NCI-H2081 (cell line): ENCODE measurements around the gene TNS3.

Experiments
- DNase-seq, 2 experiments: peaks; one replicate each; lab custom pipeline; 2025; lab: John Stamatoyannopoulos, UW

The TNS3 gene

GRCh38 chr7:47521816-47522561 lies 59.9 kb downstream of the TNS3 start:
- no peak for DNase-seq

- no peak for DNase-seq
These were observed 60.7 kb downstream of the TNS3 start for GRCh38 chr7:47521011-47521795.

GRCh38 chr7:47520406-47520805 lies 61.5 kb downstream of the TNS3 start:
- DNase-seq = no peak

- DNase-seq = no peak
These were observed 63.1 kb downstream of the TNS3 start for GRCh38 chr7:47518827-47519226.

DNA sequence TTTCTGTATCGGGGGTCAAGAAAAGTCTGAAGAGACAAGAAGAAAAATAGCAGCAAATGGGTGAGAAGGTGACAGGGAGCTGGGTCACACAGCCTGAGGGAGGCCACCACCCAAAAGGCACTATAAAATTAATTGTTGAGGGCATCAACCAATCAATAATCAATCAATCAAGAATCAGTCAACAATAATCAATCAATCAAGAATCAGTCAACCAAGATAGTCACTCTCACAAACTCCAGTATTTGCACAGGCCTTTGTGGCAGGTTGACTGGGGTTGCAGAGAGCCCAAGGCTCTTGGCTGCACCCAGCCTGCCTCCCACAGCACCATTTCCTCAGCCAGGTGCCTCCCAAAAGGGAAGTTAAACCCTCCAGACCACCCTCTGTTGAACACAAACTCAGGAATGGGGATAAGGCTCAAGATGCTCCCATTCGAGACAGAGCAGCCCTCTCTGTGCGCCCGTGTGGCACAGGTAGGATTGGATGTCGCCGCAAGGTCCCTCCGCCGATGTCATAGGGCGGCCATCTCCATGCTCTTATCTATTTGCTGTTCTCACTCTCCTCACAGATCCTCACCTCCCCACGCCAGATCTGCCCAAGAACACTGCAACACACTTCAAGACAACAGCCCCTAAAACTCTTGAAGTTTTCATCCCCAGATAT lies 64.0 kb downstream of the TNS3 start:
- DNase-seq = no peak

DNA sequence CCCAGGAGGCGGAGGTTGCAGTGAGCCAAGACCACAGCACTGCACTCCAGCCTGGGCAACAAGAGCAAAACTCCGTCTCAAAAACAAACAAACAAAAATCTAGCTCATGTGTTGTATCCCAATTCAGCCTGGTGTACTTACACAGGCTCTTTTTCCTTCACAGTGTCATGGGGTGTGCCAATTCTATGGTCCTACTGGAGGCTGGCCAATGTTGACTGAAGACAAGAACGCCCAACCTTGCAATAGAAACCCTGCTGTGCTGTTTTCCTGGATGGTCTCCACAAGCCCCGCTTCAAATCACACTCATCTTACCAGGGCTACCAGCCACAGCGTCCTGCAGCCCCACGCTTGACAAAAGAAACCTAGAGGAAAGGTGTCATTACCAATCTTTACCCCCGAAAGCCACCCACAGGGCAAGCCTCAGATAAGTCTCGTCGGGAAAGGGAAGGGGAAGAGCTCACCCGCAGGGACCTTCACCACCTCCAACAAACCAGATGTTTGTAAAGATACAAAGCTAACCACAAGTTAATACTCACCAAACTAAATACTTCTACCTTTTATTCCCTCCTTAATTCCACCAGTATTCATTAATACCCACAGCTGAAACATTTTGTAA lies 64.8 kb downstream of the TNS3 start:
- peak; percentile 84 to 94 for DNase-seq

DNA sequence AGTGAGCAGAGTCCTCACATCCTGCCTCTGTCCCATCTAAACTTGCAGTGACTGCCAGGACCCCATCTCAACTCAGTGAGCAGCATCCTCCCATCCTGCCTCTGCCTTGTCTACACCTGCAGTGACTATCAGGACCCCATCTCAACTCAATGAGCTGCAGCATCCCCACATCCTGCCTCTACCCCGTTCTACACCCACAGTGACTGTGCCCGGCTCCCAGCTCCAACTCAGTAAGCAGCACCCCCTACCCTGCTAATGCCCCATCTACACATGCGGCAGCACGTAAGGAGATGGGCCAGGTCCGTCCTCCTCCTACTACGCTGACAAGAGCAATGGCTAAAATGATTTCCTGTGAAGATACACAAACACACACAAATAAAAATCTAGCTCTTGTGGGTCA lies 65.5 kb downstream of the TNS3 start:
- no peak for DNase-seq

DNA sequence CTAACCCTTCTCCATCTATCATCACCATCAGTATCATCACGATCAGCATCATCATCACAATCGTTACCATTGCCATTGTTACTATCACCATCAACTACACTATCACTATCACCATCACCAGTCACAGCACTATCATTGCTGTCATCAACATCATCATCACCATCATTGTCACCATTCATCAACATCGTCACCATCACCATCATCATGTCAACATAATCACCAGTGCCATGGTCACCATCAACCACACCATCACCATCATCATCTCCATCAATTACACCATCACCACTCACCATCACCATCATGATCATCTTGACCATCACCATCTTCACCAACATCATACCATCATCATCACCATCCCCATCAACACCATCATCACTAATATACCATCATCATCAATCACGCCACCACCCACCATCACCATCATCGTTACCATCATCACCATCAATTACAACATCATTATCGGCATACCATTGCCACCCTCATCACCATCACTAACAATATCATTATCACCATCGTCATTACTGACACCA lies 66.5 kb downstream of the TNS3 start:
- DNase-seq = no peak

DNA sequence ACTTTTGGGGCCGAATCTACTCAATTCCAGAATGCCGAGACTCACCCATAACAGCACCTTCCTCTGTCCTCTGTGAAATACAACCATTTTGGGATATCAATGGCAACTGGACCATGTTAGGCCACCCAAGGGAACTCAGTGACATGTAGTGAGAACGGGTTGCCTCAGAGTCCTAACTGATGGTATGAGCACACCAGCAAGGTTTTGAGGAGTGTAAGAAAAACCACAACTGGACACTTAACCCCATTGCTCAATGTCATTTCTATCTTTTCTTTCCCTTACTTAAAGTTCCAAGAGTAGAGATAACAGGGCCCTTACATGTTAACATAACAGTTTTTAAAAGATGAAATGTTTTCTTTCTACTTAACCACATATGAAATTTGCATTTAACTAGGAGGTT lies 67.1 kb downstream of the TNS3 start:
- DNase-seq = no peak

DNA sequence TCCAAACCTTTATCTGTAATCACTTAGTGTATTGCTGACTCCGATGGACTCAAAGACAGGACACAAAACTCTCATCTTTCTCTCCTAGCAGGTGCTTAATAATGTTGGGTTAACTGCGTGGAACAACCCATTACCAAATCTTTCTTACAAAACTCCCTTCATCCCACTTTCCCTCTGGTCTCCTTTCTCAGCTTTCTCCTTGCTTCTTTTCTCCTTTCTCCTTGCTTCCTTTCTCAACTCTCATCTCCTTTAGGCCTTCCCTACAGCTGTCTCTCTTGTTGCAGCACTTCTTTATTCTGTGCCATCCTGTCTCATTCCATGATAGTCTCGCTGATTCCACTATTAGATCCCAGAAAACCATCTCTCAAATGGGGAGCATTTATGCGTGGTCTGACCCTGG lies 67.5 kb downstream of the TNS3 start:
- DNase-seq = no peak

DNA sequence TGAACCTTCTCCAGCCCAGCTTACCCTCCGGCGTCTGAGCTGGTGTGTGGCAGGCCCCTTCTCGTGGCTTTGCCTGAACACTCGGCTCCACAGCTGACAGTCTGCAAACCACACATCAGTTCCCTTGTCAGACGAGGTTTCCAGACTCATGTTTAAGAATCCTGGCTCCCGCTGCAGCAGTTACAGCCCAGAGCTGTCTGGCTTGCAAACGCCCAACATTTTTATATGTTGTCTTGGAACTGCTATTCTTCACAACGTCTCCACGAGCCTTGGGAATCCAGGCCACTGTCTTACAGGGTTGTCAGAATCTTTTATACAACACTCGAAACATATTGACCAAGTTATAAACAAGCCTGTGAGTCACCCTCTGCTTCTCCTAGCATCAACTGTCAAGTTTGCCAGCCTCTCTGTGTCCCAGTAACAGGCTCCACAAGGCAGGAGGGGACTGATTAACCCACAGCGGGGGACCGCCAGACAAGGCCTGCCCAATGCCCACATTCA lies 68.1 kb downstream of the TNS3 start:
- DNase-seq = no peak

- DNase-seq = no peak
These were observed 69.3 kb downstream of the TNS3 start for GRCh38 chr7:47512481-47513176.

GRCh38 chr7:47511699-47512370 lies 70.1 kb downstream of the TNS3 start:
- DNase-seq = peak in 1 of 2 experiments; percentile 41

- DNase-seq = no peak
These were observed 71.1 kb downstream of the TNS3 start for GRCh38 chr7:47510786-47511185.

GRCh38 chr7:47510192-47510591 lies 71.7 kb downstream of the TNS3 start:
- DNase-seq = no peak

- no peak for DNase-seq
These were observed 72.3 kb downstream of the TNS3 start for GRCh38 chr7:47509571-47509970.

GRCh38 chr7:47508389-47509380 lies 73.2 kb downstream of the TNS3 start:
- no peak for DNase-seq

GRCh38 chr7:47507522-47507921 lies 74.4 kb downstream of the TNS3 start:
- DNase-seq = no peak
